ENCODE results near the gene CLBA1. TPM values are rescaled to one million over a fixed set of nuclear protein-coding genes. Genes with fewer than 3 reads are reported as not detected.

The CLBA1 gene
- total RNA-seq, 4 donors from 2014 or later = 2.2 to 11.7 (median 6.5) TPM

- DNase-seq (ENCODE audit: low spot score in 2 of 2) = no peak
- TF ChIP-seq CTCF (IDR thresholded peaks at IDR 0.05) (no peak), POLR2A (IDR thresholded peaks at IDR 0.05) (no peak)
- no peak overlapping the region for H3K4me3 ChIP-seq (ENCODE audit: low read depth, poor library complexity, severe bottlenecking)
- intact Hi-C loops (cut with DNase I; ENCODE audit: low total_unique reads) = no loop called here
- WGBS, 2 donors = 82 to 86% methylated on average over 28 to 29 of the region's 29 CpGs
These were observed 25.9 kb downstream of the CLBA1 start for GRCh38 chr14:105011312-105011990.

GRCh38 chr14:105012171-105012985 lies 26.8 kb downstream of the CLBA1 start:
- intact Hi-C loops (cut with DNase I; ENCODE audit: low total_unique reads) = no loop called here
- no peak overlapping the region for H3K4me3 ChIP-seq (ENCODE audit: low read depth, poor library complexity, severe bottlenecking)
- no peak for TF ChIP-seq CTCF (IDR thresholded peaks at IDR 0.05)
- DNase-seq (ENCODE audit: low spot score in 2 of 2) = no peak
- WGBS, 2 donors = 50 to 52% methylated on average over 23 of the region's 23 CpGs

GRCh38 chr14:105013150-105013785 lies 27.7 kb downstream of the CLBA1 start:
- WGBS, 2 donors = 36 to 42% methylated on average over 8 of the region's 8 CpGs
- intact Hi-C loops (cut with DNase I; ENCODE audit: low total_unique reads) = no loop called here
- H3K4me3 ChIP-seq (ENCODE audit: low read depth, poor library complexity, severe bottlenecking) = no peak overlapping the region
- no peak for DNase-seq (ENCODE audit: low spot score in 2 of 2)
- TF ChIP-seq CTCF (IDR thresholded peaks at IDR 0.05) = no peak
- TF ChIP-seq POLR2A (IDR thresholded peaks at IDR 0.05) = no peak

- no peak overlapping the region for H3K4me3 ChIP-seq (ENCODE audit: low read depth, poor library complexity, severe bottlenecking)
- no peak for DNase-seq (ENCODE audit: low spot score in 2 of 2)
- intact Hi-C loops (cut with DNase I; ENCODE audit: low total_unique reads) = no loop called here
- TF ChIP-seq POLR2A (IDR thresholded peaks at IDR 0.05) = no peak
- no peak for TF ChIP-seq CTCF (IDR thresholded peaks at IDR 0.05)
- 75 to 86% methylated on average over 9 of the region's 9 CpGs for WGBS, 2 donors
These were observed 28.4 kb downstream of the CLBA1 start for GRCh38 chr14:105014032-105014431.

GRCh38 chr14:105014631-105015030 lies 29.0 kb downstream of the CLBA1 start:
- TF ChIP-seq CTCF (IDR thresholded peaks at IDR 0.05) (no peak), POLR2A (IDR thresholded peaks at IDR 0.05) (no peak)
- DNase-seq (ENCODE audit: low spot score in 2 of 2) = no peak
- H3K4me3 ChIP-seq (ENCODE audit: low read depth, poor library complexity, severe bottlenecking) = no peak overlapping the region
- WGBS, 2 donors = 53 to 74% methylated on average over 4 of the region's 4 CpGs
- intact Hi-C loops (cut with DNase I; ENCODE audit: low total_unique reads) = no loop called here

Measured in lower leg skin (tissue), 4 donors.